Tongue (tissue), 2 donors: ENCODE measurements around the gene SELPLG. TPM values are rescaled to one million over a fixed set of nuclear protein-coding genes. Genes with fewer than 3 reads are reported as not detected.

Source experiments
- DNase-seq: peaks from one replicate; pipeline ENCODE4 v3.0.0-alpha.2; 2015
- total RNA-seq: library from RNA; depleted of rRNA; stranded (reverse); fragments of >200 nt; gene quantifications from one replicate; pipeline ENCODE4 v1.2.3, GENCODE V29; 2014

SELPLG gene
- total RNA-seq, 1 donor from 2014 or later = 2.2 TPM

DNA sequence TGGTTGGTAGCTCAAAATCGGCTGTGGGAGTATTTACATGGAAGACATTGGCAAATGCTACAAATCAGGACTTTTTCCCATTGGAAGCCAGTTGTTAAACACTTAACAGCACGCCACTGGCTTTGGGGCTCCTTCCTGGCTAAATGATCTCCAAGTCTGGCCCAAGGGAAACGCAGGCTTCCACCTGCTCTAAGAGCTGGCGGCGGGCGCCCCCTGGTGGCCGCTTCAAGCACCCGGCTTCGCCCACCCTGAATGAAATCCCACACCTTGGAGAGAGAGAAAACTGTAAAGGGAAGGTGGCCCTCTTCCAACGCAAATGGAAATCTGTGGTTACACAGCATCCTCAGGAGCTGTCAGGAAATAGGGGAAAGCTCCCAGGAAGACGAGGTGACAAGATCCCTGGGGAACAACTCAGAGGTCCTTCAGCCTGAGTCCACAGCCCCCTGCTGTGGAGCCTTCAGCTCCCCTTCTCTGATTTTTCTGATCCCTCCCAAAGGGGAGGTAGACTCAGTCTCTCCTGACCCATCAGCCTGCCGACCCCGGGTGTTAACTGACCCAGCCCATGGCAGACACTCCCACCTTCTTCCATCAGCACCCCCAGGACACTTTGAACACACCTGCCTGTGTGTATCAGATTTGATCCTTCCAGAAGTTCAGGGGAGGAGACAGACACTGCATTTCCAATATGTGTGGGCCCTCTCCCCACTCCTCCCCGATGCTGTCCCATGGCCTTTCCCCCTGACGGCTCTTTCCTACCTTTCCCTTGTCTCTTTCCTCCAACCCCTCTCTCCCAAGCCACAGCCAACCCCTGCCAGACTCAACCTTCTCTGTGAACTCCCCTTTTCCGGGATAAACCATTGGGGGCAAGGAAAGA, 15.4 kb downstream of the SELPLG start:
- DNase-seq = peak; percentile 94

GRCh38 chr12:108616941-108617858, 16.5 kb downstream of the SELPLG start:
- no peak for DNase-seq

DNA sequence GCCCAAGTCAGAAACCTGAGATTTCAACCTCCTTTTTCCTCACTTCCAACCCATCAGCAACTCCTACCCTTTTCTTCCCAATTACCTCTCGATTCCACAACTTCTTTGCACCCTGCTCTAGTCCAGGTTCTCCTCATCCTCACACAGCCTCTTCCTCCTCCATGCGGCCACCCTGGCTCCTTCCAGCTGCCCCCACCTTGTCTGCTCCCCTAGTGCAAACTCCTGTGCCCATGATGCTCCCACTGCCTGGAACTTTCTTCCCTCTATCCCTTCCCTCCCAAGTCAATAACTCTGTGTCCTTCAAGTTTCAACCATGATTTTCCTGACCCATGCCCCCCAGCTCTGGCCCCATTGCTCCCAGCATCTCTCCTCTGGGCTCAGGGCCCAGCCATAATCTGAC, 17.3 kb downstream of the SELPLG start:
- DNase-seq = no peak

DNA sequence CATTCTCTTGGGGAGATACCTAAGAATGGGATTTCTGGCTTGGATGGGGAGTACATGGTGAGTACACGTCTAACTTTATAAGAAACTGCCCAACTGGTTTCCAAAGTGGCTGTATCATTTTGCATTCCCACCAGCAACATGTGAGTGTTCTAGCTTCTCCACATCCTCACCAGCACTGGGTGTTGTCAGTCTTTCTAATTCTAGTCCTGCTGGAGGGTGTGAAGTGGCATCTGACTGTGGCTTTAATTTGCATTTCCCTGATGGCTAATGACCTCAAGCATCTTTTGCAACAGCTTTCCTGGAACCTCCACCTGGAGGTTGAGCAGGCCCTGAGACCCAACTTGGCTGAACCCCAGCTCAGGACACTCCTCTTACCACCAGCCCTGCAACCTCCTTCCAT, 17.8 kb downstream of the SELPLG start:
- no peak for DNase-seq

DNA sequence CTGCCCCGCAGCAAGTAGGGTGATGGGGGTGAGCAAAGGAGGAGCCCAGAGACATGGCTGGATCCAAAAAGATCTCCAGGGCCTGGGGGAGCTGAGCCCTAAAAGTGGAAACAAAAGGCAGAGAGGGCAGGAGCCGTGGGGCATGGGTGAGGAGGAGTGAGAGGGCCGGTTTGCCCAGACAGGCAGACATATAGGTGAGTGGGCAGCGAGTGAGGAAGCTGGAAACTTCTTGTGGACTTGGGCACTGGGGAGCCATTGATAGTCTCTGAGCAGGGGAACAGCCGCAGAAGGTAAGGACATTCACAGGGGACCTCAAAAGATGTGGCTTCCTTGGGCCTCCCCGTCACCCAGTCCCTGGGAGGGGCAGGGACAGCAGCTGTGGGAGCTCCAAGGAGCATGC, 19.1 kb downstream of the SELPLG start:
- no peak for DNase-seq

DNA sequence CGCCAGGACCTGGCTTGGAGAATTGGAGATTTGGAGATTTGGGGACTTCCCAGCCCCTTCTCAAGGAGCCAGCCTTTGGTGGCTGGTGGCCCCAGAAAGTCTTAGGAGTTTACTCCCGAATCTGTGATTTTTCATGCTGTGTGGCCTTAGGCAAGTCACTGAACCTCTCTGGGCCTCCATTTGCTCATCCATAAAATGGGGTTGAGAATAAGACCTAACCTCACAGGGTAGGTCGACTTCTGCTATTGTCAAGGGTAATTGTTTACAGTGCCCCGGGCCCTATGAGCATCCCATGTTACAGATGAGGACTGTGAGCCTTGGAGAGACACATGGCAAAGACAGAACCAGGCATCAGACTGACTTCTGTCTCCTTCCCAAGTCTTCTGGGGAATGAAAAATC, 19.7 kb downstream of the SELPLG start:
- DNase-seq = no peak

DNA sequence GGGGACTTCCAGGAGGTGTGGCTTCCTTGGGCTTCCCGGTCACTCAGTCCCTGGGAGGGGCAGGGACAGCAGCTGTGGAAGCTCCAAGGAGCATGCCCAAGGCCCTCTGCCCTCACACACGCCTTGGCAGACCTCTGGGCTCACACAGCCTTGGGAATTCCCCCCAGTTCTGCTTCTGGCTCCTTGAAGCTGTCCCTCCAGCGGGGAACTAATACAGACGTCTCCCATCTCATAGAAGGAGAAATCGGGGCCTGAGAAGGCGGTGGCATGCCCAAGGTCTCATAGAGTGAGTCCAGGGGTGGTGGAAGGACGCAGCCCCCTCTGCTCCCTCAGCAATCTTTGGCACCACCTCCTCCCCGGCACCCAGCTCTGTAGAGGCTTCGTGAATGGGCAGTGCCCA, 20.1 kb downstream of the SELPLG start:
- DNase-seq = no peak

GRCh38 chr12:108612788-108613282, 20.9 kb downstream of the SELPLG start:
- no peak for DNase-seq

DNA sequence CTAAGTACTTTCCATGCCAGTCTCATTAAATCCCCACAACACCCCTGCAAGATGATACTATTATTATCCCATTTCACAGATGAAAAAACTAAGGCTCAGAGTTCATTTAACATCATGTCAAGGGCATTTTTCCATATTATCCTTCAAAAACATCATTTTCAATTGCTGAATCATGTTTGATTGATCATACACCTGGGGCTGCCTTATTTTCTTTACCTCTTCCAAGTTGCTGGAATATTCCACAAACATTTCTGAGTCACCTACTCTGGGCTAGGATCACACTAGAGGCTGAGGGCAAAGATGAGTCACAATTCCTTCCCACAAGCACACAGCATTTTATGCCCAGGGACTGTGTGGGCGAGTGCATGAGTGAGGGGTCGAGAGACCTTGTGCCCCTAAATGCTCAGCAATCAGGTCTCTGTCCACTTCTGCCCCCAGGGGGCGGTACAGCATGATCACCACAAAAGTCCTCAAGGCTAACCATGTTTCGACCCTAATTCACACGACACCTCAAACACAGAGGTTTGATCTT, 21.7 kb downstream of the SELPLG start:
- DNase-seq = no peak

GRCh38 chr12:108610856-108611605, 22.7 kb downstream of the SELPLG start:
- no peak for DNase-seq

DNA sequence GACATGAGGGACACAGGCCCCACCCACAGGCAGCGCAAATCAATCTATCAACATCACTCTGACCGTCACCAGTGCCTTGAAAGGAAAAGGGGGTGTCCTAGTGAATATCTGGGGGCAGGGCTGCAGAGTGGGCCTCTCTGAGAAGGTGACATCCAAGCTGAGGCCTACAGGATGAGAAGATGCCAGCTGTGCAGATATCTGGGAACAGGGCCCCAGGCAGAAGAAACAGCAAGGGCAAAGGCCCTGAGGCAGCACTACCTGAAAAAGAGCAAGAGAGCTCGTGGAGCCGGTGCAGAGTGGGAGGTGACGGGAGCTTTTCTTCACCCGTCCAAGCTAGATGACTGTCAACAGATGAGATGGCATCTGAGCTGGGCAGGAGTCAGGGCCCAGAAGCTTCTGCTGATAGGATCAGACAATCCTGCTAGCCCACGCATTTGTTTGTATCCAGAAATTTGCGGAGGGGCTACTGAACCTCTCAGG, 23.3 kb downstream of the SELPLG start:
- DNase-seq = no peak

DNA sequence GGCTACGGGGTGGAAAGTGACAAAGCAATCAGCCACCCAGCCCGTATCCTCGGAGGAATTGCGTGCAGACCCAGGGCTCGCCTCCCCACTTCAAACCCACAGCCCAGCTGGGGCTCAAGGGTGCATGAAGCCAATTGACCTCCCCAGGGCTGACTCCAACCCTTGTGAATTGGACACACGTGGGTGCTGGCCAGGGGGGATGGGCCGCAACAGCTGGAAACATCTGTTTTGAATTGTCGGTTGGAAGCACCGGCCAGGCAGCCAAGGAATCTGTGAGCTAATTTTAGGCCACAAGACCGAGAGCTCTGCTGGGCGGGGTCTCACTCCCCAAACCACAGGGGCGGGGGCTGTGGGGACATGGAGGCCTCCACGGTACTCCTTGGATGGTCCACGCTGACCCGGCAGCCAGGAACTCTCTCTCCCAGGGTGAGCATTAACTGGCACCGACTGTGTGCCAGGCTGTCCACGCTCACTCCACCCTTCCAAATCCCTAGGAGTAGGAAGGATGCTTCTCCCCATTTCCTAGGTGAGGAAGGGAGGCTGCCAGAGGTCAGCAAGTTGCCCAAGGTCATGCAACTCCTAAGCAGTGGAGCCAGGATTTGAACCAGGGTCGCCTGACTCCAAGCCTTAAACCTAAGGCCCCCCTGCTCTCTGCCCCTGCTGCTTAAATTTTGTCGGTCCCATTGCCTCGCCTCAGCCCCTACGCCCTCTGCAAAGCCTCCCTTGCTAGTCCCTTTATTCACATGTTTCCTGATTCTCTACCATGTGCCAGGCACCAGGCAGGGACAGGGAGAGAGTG, 24.0 kb downstream of the SELPLG start:
- DNase-seq = peak; percentile 97

GRCh38 chr12:108608616-108609015, 25.1 kb downstream of the SELPLG start:
- DNase-seq = no peak

DNA sequence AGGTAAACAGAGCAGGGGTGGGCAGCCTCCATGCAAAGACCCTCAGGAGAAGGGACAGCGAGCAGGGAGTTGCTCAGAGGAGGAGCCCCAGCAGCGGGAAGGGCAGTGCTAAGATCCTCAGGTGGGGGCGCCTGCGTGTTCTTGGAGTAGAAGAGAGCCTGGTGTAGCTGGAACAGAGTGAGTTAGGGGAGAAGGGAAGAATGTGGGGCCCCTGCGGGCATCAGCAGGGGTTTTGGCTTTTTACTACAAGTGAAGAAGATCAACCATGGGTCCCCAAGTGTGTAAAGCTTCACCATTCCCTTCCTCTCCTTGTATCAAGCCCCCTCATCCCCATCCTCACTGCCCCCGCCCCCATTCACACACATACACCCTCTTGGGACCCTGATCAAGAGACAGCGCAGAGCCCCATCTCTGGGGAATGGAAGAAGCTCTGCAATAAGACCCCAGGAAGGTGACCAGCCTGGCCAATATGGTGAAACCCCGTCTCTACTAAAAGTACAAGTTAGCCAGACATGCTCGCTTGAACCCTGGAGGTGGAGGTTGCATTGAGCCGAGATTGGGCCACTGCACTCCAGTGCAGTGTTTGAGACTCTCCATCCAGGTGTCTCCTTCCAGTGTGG, 25.6 kb downstream of the SELPLG start:
- DNase-seq = no peak

DNA sequence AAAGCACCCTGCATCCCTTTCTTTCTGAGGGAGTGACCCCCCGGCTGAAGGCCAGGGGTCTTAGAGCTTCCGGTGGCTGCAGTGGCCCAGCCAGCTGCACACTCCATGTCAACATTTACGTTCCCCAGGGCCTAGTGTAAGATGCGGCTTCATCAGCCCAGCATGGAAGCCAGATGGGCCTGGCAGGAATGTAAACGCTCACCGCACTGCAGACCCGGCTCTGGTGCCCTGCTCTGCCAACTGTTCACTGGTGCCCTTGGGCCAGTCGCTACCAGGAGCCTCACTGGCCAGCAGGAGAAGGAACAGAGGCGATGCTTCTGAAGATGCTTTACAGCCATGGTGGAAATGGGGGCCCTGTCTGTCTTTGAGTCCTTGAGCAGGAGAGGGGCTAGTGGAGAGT, 27.2 kb downstream of the SELPLG start:
- DNase-seq = no peak

DNA sequence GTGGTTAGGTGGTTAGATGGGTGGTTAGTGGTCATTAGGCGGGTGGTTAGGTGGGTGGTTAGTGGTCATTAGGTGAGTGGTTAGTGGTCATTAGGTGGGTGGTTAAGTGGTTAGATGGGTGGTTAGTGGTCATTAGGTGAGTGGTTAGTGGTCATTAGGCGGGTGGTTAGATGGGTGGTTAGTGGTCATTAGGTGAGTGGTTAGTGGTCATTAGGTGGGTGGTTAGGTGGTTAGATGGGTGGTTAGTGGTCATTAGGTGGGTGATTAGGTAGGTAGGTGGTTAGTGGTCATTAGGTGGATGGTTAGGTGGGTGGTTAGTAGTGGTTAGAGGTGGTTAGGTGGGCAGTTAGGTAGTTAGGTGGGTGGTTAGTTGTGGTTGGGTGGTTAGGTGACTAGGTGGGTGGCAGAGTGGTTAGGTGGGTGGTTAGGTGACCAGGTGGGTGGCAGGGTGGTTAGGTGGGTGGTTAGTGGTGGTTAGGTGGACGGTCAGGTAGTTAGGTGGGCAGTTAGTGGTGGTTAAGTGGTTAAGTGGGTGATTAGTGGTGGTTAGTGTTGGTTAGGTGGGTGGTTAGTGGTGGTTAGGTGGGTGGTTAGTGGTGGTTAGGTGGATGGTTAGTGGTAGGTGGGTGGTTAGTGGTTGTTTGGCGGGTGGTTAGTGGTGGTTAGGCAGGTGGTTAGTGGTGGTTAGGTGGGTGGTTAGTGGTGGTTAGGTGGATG, 27.8 kb downstream of the SELPLG start:
- no peak for DNase-seq

DNA sequence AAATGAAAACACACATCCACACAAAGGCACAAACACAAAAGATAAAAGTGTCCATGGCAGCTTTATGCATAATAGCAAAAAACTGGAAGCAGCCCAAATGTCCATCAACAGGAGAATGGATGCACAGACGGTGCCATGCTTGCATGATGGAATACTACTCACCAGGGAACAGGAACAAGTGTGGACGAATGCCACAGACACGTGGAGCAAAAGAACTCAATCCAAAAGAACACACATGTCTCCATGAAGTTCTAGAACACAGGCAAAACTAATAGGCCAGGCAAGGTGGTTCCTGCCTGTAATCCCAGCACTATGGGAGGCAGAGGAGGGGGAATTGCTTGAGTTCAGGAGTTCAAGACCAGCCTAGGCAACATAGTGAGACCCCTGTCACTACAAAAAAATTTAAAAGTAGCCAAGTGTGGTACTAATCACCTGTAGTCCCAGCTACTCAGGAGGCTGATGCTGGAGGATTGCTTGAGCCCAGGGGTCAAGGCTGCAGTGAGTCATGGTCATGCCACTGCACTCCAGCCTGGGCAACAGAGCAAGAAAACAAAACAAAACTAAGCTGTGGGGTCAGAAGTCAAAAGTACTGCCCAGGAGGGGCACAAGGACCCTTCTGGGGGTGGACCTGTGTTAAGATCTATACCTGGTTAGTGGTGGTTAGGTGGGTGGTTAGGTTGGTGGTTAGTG, 28.5 kb downstream of the SELPLG start:
- no peak for DNase-seq

GRCh38 chr12:108604208-108604941, 29.3 kb downstream of the SELPLG start:
- no peak for DNase-seq

- DNase-seq = no peak
Observed at GRCh38 chr12:108603743-108604142, 30.0 kb downstream of the SELPLG start.
